HepG2 (cell line): ENCODE results near the gene SPRED2. TPM values are rescaled to one million over a fixed set of nuclear protein-coding genes. Genes with fewer than 3 reads are reported as not detected.

ENCODE experiments used
- ARID3A ChIP-seq: IDR thresholded peaks from 2 replicates; pipeline ENCODE4 v1.6.1; 2012; ENCODE audit warnings: low read depth, low read length, improper control_type of control experiment
- CENPBD1 ChIP-seq: sonication (generic); formaldehyde crosslinking; IDR thresholded peaks from 2 replicates; pipeline ENCODE4 v1.8.0; 2022; ENCODE audit warnings: missing genetic modification reagents, low read depth, mild to moderate bottlenecking, borderline replicate concordance
- CENPX ChIP-seq: sonication (generic); formaldehyde crosslinking; IDR thresholded peaks from 2 replicates; pipeline ENCODE4 v1.9.0; 2021; ENCODE audit warnings: mild to moderate bottlenecking, missing genetic modification reagents, moderate library complexity
- DPF2 ChIP-seq: sonication (generic); formaldehyde crosslinking; IDR thresholded peaks from 2 replicates; pipeline ENCODE4 v1.4.0; 2020; ENCODE audit warnings: mild to moderate bottlenecking, low read depth, missing genetic modification reagents, borderline replicate concordance
- HMGXB3 ChIP-seq: sonication (generic); formaldehyde crosslinking; IDR thresholded peaks from 2 replicates; pipeline ENCODE4 v1.4.0; 2020; ENCODE audit warnings: missing genetic modification reagents, borderline replicate concordance
- KAT7 ChIP-seq: IDR thresholded peaks from 2 replicates; pipeline ENCODE4 v1.6.1; 2018; ENCODE audit warnings: borderline replicate concordance, missing compliant biosample characterization
- KLF12 ChIP-seq: sonication (generic); formaldehyde crosslinking; IDR thresholded peaks from 2 replicates; pipeline ENCODE4 v1.4.0; 2020; ENCODE audit warnings: missing genetic modification reagents, borderline replicate concordance
- NONO ChIP-seq, 2 experiments: fragments of 450-650 bp in 1 of 2; sonication (generic) in 1 of 2; formaldehyde crosslinking in 1 of 2; IDR thresholded peaks in 1 of 2; conservative IDR thresholded peaks in 1 of 2; 2 replicates each; pipeline versions ENCODE4 v1.6.1 to v1.8.0; 2017 to 2022; ENCODE audit warnings: mild to moderate bottlenecking in 1 of 2, missing genetic modification reagents in 1 of 2, moderate library complexity in 1 of 2
- RFX3 ChIP-seq: IDR thresholded peaks from 2 replicates; pipeline ENCODE4 v1.6.1; 2016; ENCODE audit warnings: missing biosample characterization, missing genetic modification reagents
- RFXANK ChIP-seq: IDR thresholded peaks from 2 replicates; pipeline ENCODE4 v1.6.1; 2016
- SAP130 ChIP-seq: IDR thresholded peaks from 2 replicates; pipeline ENCODE4 v1.6.1; 2016; ENCODE audit warnings: low read depth
- SMARCE1 ChIP-seq: fragments of 450-650 bp; IDR thresholded peaks from 2 replicates; pipeline ENCODE4 v1.6.1; 2017; ENCODE audit warnings: borderline replicate concordance
- TAF1 ChIP-seq: sonication (generic); formaldehyde crosslinking; IDR thresholded peaks from 2 replicates; pipeline ENCODE4 v1.4.0; 2020; ENCODE audit warnings: missing genetic modification reagents
- TEAD3 ChIP-seq: optimal IDR thresholded peaks from 2 replicates; pipeline ENCODE3; 2016; ENCODE audit warnings: borderline replicate concordance
- THAP7 ChIP-seq: sonication (generic); formaldehyde crosslinking; IDR thresholded peaks from 2 replicates; pipeline ENCODE4 v1.8.1; 2023; ENCODE audit warnings: mild to moderate bottlenecking, missing genetic modification reagents
- ZNF18 ChIP-seq: sonication (generic); formaldehyde crosslinking; IDR thresholded peaks from 2 replicates; pipeline ENCODE4 v1.8.0; 2022; ENCODE audit warnings: mild to moderate bottlenecking, missing genetic modification reagents; ENCODE audit not compliant: insufficient replicate concordance
- ZNF20 ChIP-seq: sonication (generic); formaldehyde crosslinking; IDR thresholded peaks from 2 replicates; pipeline ENCODE4 v1.4.0; 2020; ENCODE audit warnings: mild to moderate bottlenecking, moderate library complexity, missing genetic modification reagents
- ZNF367 ChIP-seq: sonication (generic); formaldehyde crosslinking; IDR thresholded peaks from 2 replicates; pipeline ENCODE4 v1.4.0; 2020; ENCODE audit warnings: missing genetic modification reagents, borderline replicate concordance
- ZNF546 ChIP-seq: sonication (generic); formaldehyde crosslinking; conservative IDR thresholded peaks from 2 replicates; pipeline ENCODE4 v1.8.1; 2023; ENCODE audit warnings: mild to moderate bottlenecking, missing genetic modification reagents
- ZNF709 ChIP-seq: sonication (generic); formaldehyde crosslinking; IDR thresholded peaks from 2 replicates; pipeline ENCODE4 v1.5.0; 2020; ENCODE audit warnings: mild to moderate bottlenecking, missing genetic modification reagents
- ZZZ3 ChIP-seq: sonication (generic); formaldehyde crosslinking; IDR thresholded peaks from 2 replicates; pipeline ENCODE4 v1.4.0; 2020; ENCODE audit warnings: missing genetic modification reagents, mild to moderate bottlenecking, borderline replicate concordance
- polyA plus RNA-seq, 8 experiments: library from polyadenylated mRNA; depleted of rRNA in 3 of 8; stranded (reverse) in 7 of 8; unstranded in 1 of 8; fragments of >200 nt; fragmentation: Illumina TruSeq in 4 of 8; extraction: Trizol in 4 of 8; gene quantifications; 2 replicates each; pipeline versions ENCODE4 v1.2.1 to v1.2.3, GENCODE V29; 2011 to 2016; ENCODE audit warnings: low read depth in 4 of 8, missing spikeins in 1 of 8, mixed read lengths in 1 of 8; ENCODE audit not compliant: insufficient read depth in 1 of 8
- total RNA-seq, 5 experiments: library from RNA; depleted of rRNA; stranded (reverse); fragments of >200 nt; fragmentation: Illumina TruSeq; extraction: Trizol; gene quantifications; 2 replicates each; pipeline ENCODE4 v1.2.3, GENCODE V29; 2016; ENCODE audit warnings: low read depth in 1 of 5

The SPRED2 gene
- total and polyA plus RNA-seq, 2 of the 13 experiments (the other 11 are each of a cell fraction or from before 2014, with no cell fraction given), result 13.0 to 37.0 TPM

GRCh38 chr2:65363879-65364666, 68.3 kb downstream of the SPRED2 start (continued):
- TF ChIP-seq DPF2 (CRISPR knock-in tag) (no peak), KLF12 (no peak), HMGXB3 (CRISPR knock-in tag) (0 out of 2 replicates have a peak, but pooled peaks have one; percentile 39), THAP7 (CRISPR knock-in tag) (no peak), ARID3A (0 out of 2 replicates have a peak, but pooled peaks have one; percentile 12), ZNF546 (CRISPR knock-in tag) (no peak), ZNF18 (CRISPR knock-in tag) (peak; percentile 48), TEAD3 (CRISPR knock-in tag) (peak; percentile 36), NONO (IDR thresholded peaks at IDR 0.05) (no peak), NONO (CRISPR knock-in tag; conservative IDR thresholded peaks at IDR 0.05) (no peak), ZNF20 (CRISPR knock-in tag) (no peak), CENPX (CRISPR knock-in tag) (no peak), RFX3 (no peak), ZNF367 (CRISPR knock-in tag) (no peak), SAP130 (peak; percentile 43; the same call in 1 of the 2 replicates), CENPBD1 (CRISPR knock-in tag) (no peak), TAF1 (no peak), ZZZ3 (CRISPR knock-in tag) (no peak), SMARCE1 (no peak), ZNF709 (CRISPR knock-in tag) (no peak), KAT7 (CRISPR knock-in tag) (0 out of 2 replicates have a peak, but pooled peaks have one; percentile 38), RFXANK (no peak)
